ENCODE results near the gene NCOA5.
A peak's percentile ranks its signal among the peaks of the same experiment; 100 is the strongest.

Gene NCOA5

GRCh38 chr20:46034039-46034438, 55.7 kb downstream of the NCOA5 start:
- DNase-seq, result no peak

GRCh38 chr20:46031701-46032254, 58.0 kb downstream of the NCOA5 start:
- peak; percentile 58 for DNase-seq

- no peak for DNase-seq
These were observed 58.7 kb downstream of the NCOA5 start for GRCh38 chr20:46031014-46031569.

- DNase-seq, result no peak
These were observed 59.3 kb downstream of the NCOA5 start for GRCh38 chr20:46030284-46031013.

- no peak for DNase-seq
These were observed 60.9 kb downstream of the NCOA5 start, which contains the start of gene SLC12A5 for GRCh38 chr20:46028772-46029371. TSS of gene SLC12A5 (plus strand) at chr20:46029215. CDS start at chr20:46029345, 130 bp downstream.

- no peak for DNase-seq
These were observed 61.7 kb downstream of the NCOA5 start for GRCh38 chr20:46028110-46028509.

GRCh38 chr20:46027245-46027853, 62.4 kb downstream of the NCOA5 start:
- no peak for DNase-seq

GRCh38 chr20:46025376-46025783, 64.4 kb downstream of the NCOA5 start:
- DNase-seq, result no peak

- no peak for DNase-seq
These were observed 65.8 kb downstream of the NCOA5 start for GRCh38 chr20:46023999-46024398.

- no peak for DNase-seq
These were observed 66.6 kb downstream of the NCOA5 start for GRCh38 chr20:46023148-46023484.

- peak; percentile 43 for DNase-seq
These were observed 67.2 kb downstream of the NCOA5 start for GRCh38 chr20:46022411-46023147.

- DNase-seq, result peak; percentile 63
These were observed 68.1 kb downstream of the NCOA5 start for GRCh38 chr20:46021361-46022359.

- DNase-seq, result no peak
These were observed 69.2 kb downstream of the NCOA5 start for GRCh38 chr20:46020555-46020954.

GRCh38 chr20:46018611-46019010, 71.2 kb downstream of the NCOA5 start:
- DNase-seq, result no peak

- no peak for DNase-seq
These were observed 71.7 kb downstream of the NCOA5 start for GRCh38 chr20:46018112-46018511.

- no peak for DNase-seq
These were observed 72.5 kb downstream of the NCOA5 start for GRCh38 chr20:46017272-46017671.

GRCh38 chr20:46014517-46015396, 75.0 kb downstream of the NCOA5 start:
- DNase-seq, result no peak

GRCh38 chr20:46013829-46014516, 75.8 kb downstream of the NCOA5 start:
- peak; percentile 60 for DNase-seq

- DNase-seq, result no peak
These were observed 76.4 kb downstream of the NCOA5 start for GRCh38 chr20:46013322-46013828.

- DNase-seq, result no peak
These were observed 76.8 kb downstream of the NCOA5 start for GRCh38 chr20:46012921-46013320.
